ENCODE results near the gene ZNF862.
A peak's percentile ranks its signal among the peaks of the same experiment; 100 is the strongest.

Gene ZNF862

GRCh38 chr7:149873074-149873969, 35.1 kb downstream of the ZNF862 start, which contains the start of gene ATP6V0E2:
Gene ATP6V0E2 (plus strand): TSS chr7:149873969. CDS start chr7:149874066, 97 bp downstream.
- DNase-seq = peak; percentile 88
- in situ Hi-C loops (cut with MboI; ENCODE audit: low pct_unique_long_range_greater_than_20kb, low sequenced_read_pairs) = no loop called here

GRCh38 chr7:149873970-149874643, 35.9 kb downstream of the ZNF862 start:
- in situ Hi-C loops (cut with MboI; ENCODE audit: low pct_unique_long_range_greater_than_20kb, low sequenced_read_pairs) = no loop called here
- no peak for DNase-seq

GRCh38 chr7:149874644-149875028, 36.5 kb downstream of the ZNF862 start:
- DNase-seq = no peak
- in situ Hi-C loops (cut with MboI; ENCODE audit: low pct_unique_long_range_greater_than_20kb, low sequenced_read_pairs) = no loop called here

- no peak for DNase-seq
- in situ Hi-C loops (cut with MboI; ENCODE audit: low pct_unique_long_range_greater_than_20kb, low sequenced_read_pairs) = no loop called here
These were observed 37.2 kb downstream of the ZNF862 start for GRCh38 chr7:149875396-149875795.

- no peak for DNase-seq
- in situ Hi-C loops (cut with MboI; ENCODE audit: low pct_unique_long_range_greater_than_20kb, low sequenced_read_pairs) = no loop called here
These were observed 39.8 kb downstream of the ZNF862 start for GRCh38 chr7:149877890-149878522.

- no peak for DNase-seq
- in situ Hi-C loops (cut with MboI; ENCODE audit: low pct_unique_long_range_greater_than_20kb, low sequenced_read_pairs) = no loop called here
These were observed 40.3 kb downstream of the ZNF862 start for GRCh38 chr7:149878523-149878921.

GRCh38 chr7:149879271-149879743, 41.1 kb downstream of the ZNF862 start:
- in situ Hi-C loops (cut with MboI; ENCODE audit: low pct_unique_long_range_greater_than_20kb, low sequenced_read_pairs) = no loop called here
- no peak for DNase-seq

GRCh38 chr7:149879766-149880637, 41.8 kb downstream of the ZNF862 start:
- DNase-seq = no peak
- in situ Hi-C loops (cut with MboI; ENCODE audit: low pct_unique_long_range_greater_than_20kb, low sequenced_read_pairs) = no loop called here

- no peak for DNase-seq
- in situ Hi-C loops (cut with MboI; ENCODE audit: low pct_unique_long_range_greater_than_20kb, low sequenced_read_pairs) = no loop called here
These were observed 42.6 kb downstream of the ZNF862 start for GRCh38 chr7:149880638-149881311.

- DNase-seq = no peak
- in situ Hi-C loops (cut with MboI; ENCODE audit: low pct_unique_long_range_greater_than_20kb, low sequenced_read_pairs) = no loop called here
These were observed 43.4 kb downstream of the ZNF862 start for GRCh38 chr7:149881328-149882247.

- in situ Hi-C loops (cut with MboI; ENCODE audit: low pct_unique_long_range_greater_than_20kb, low sequenced_read_pairs) = no loop called here
- no peak for DNase-seq
These were observed 44.3 kb downstream of the ZNF862 start for GRCh38 chr7:149882248-149883047.

GRCh38 chr7:149883048-149883438, 44.9 kb downstream of the ZNF862 start:
- DNase-seq = no peak
- in situ Hi-C loops (cut with MboI; ENCODE audit: low pct_unique_long_range_greater_than_20kb, low sequenced_read_pairs) = no loop called here

GRCh38 chr7:149883452-149883861, 45.3 kb downstream of the ZNF862 start:
- in situ Hi-C loops (cut with MboI; ENCODE audit: low pct_unique_long_range_greater_than_20kb, low sequenced_read_pairs) = no loop called here

GRCh38 chr7:149884016-149884415, 45.8 kb downstream of the ZNF862 start:
- DNase-seq = no peak
- in situ Hi-C loops (cut with MboI; ENCODE audit: low pct_unique_long_range_greater_than_20kb, low sequenced_read_pairs) = no loop called here

More at GRCh38 chr7:149883452-149883861, 45.3 kb downstream of the ZNF862 start:
- DNase-seq = peak; percentile 63

- no peak for DNase-seq
These were observed 46.4 kb downstream of the ZNF862 start for GRCh38 chr7:149884541-149884940.

GRCh38 chr7:149885191-149886017, 47.2 kb downstream of the ZNF862 start:
- in situ Hi-C loops (cut with MboI; ENCODE audit: low pct_unique_long_range_greater_than_20kb, low sequenced_read_pairs) = no loop called here
- DNase-seq = no peak

More at GRCh38 chr7:149884541-149884940, 46.4 kb downstream of the ZNF862 start:
- in situ Hi-C loops (cut with MboI; ENCODE audit: low pct_unique_long_range_greater_than_20kb, low sequenced_read_pairs) = no loop called here
